Hair follicle dermal papilla cell (primary cell): ENCODE measurements around the gene ZNF879. TPM values are rescaled to one million over a fixed set of nuclear protein-coding genes. Genes with fewer than 3 reads are reported as not detected.

ENCODE experiments used
- total RNA-seq: library from RNA; depleted of rRNA; stranded (reverse); fragments of >200 nt; gene quantifications from 2 replicates; pipeline ENCODE4 v1.2.3, GENCODE V29; 2012

The ZNF879 gene
- total RNA-seq = 4.2 and 6.2 TPM in 2 replicates

GRCh38 chr5:179023528-179024189 is at the start of gene ZNF879:
ZNF879 (plus strand) TSS chr5:179023804; CDS start chr5:179025005, 1,201 bp downstream.

DNA sequence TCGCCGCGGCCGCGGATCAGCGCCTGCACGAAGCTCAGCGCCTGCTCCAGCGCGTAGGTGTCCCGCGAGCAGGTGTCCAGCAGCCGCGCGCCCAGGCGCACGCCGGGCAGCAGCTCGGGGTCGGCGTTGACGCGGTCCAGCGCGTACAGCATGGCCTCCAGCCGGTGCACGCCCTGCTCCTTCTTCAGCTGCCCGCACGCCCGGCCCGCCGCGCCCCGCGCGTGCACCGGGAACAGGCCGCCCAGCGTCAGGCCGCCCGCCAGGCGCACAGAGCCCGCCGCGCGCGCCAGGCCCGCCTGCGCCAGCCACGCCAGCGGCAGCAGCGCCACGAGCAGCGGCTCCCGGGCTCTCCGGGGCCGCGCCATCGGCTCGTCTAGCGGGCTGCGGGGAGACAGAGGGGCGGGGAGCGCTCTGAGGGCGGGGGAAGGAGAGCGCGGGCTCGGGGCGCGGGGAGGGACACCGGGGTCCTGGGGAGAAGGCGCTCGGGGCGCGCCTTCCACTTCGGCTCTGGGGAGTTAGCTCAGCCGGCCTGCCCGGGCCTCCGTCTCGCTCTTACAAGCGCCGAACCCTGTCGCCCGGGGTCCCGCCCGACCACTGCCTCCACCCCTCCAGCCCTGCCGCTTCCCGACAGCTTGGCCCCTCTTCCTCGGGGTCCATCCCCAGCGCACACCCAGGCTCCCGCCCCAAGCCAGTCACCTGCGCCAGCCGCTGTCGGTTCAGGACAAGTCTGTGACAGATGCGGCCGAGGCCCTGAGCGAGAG is 28.8 kb upstream of the ZNF879 start, which contains the start of gene GRM6:
TSS of gene GRM6 (minus strand) at position 741 of the 761 bp plus-strand sequence. CDS start at position 365, 376 bp downstream.

GRCh38 chr5:179060116-179061008 is 36.8 kb downstream of the ZNF879 start, which contains the start of gene ZNF354C:
ZNF354C (plus strand) TSS chr5:179060373; CDS start chr5:179062069, 1,696 bp downstream.

Other genes starting within 250 kb of the ZNF879 start
- gene ZNF354B, start 163.9 kb upstream of the ZNF879 start, total RNA-seq = 8.3 and 11.2 TPM in 2 replicates
- gene ZFP2, start 127.9 kb upstream of the ZNF879 start, total RNA-seq = 1.3 TPM in 2 replicates
- gene ZNF454, start 82.6 kb upstream of the ZNF879 start, total RNA-seq = 0.85 and 3.4 TPM in 2 replicates
- under 0.01 TPM in 1 of 2 replicates, not detected in the other for gene GRM6, start 28.5 kb upstream of the ZNF879 start, total RNA-seq
- gene ZNF354C, start 36.6 kb downstream of the ZNF879 start, total RNA-seq = 8.5 and 9.4 TPM in 2 replicates